ENCODE data around the gene POU3F2. TPM values are rescaled to one million over a fixed set of nuclear protein-coding genes. Genes with fewer than 3 reads are reported as not detected.

Gene POU3F2
- total and polyA plus RNA-seq, 2 donors (not counting 1 experiment from before 2014, with no cell fraction given) = not detected

GRCh38 chr6:98794307-98794842, 40.0 kb upstream of the POU3F2 start:
- TF ChIP-seq EZH2 (IDR thresholded peaks at IDR 0.05; ENCODE audit: low read length, missing control alignments) = no peak
- TF ChIP-seq CTCF (conservative IDR thresholded peaks at IDR 0.05 in 1 of 2, IDR thresholded peaks at IDR 0.05 in 1 of 2; ENCODE audit: low read depth in 1 of 2, low read length in 2 of 2) = no peak
- H4K20me1 ChIP-seq (ENCODE audit: control insufficient read depth, extremely low read depth, insufficient read depth, low read length) = no peaks in the 10 kb centered on the region
- H3K9me3 ChIP-seq (ENCODE audit: control insufficient read depth, insufficient read depth, low read depth, low read length) = no peaks in the 10 kb centered on the region
- H2AFZ ChIP-seq (ENCODE audit: low read length) = no peak overlapping the region
- no peak overlapping the region for H3K4me2 ChIP-seq (ENCODE audit: extremely low read depth, insufficient read depth, low read length)
- DNase-seq (ENCODE audit: low read depth in 2 of 2) = no peak
- no peaks in the 10 kb centered on the region for H3K27me3 ChIP-seq (ENCODE audit: control insufficient read depth, insufficient read depth, low read length)
- no peak overlapping the region for H3K9ac ChIP-seq (ENCODE audit: insufficient read depth, low read length)
- H3K27ac ChIP-seq (ENCODE audit: insufficient read depth, low read length) = no peak overlapping the region
- no peaks in the 10 kb centered on the region for H3K4me1 ChIP-seq (ENCODE audit: control insufficient read depth, extremely low read depth, insufficient read depth, low read length)
- H3K4me3 ChIP-seq (replicated peaks in 1 of 4; ENCODE audit: control extremely low read depth in 1 of 4, insufficient read depth in 1 of 4, low read depth in 3 of 4, low read length in 4 of 4) = no peak overlapping the region
- no peaks in the 10 kb centered on the region for H3K36me3 ChIP-seq (ENCODE audit: control insufficient read depth, insufficient read depth, low read length)
- H3K79me2 ChIP-seq (ENCODE audit: control insufficient read depth, insufficient read depth, low read length) = no peaks in the 10 kb centered on the region

- Histone ChIP-seq H3K27me3 (ENCODE audit: control insufficient read depth, insufficient read depth, low read length) (no peaks in the 10 kb centered on the region), H3K79me2 (ENCODE audit: control insufficient read depth, insufficient read depth, low read length) (no peaks in the 10 kb centered on the region), H3K4me2 (ENCODE audit: extremely low read depth, insufficient read depth, low read length) (no peak overlapping the region), H3K4me3 (replicated peaks in 1 of 4; ENCODE audit: control extremely low read depth in 1 of 4, insufficient read depth in 1 of 4, low read depth in 3 of 4, low read length in 4 of 4) (no peak overlapping the region), H3K36me3 (ENCODE audit: control insufficient read depth, insufficient read depth, low read length) (no peaks in the 10 kb centered on the region), H3K9me3 (ENCODE audit: control insufficient read depth, insufficient read depth, low read depth, low read length) (no peaks in the 10 kb centered on the region), H3K9ac (ENCODE audit: insufficient read depth, low read length) (no peak overlapping the region), H3K4me1 (ENCODE audit: control insufficient read depth, extremely low read depth, insufficient read depth, low read length) (no peaks in the 10 kb centered on the region), H2AFZ (ENCODE audit: low read length) (no peak overlapping the region), H3K27ac (ENCODE audit: insufficient read depth, low read length) (no peak overlapping the region), H4K20me1 (ENCODE audit: control insufficient read depth, extremely low read depth, insufficient read depth, low read length) (no peaks in the 10 kb centered on the region)
- no peak for DNase-seq (ENCODE audit: low read depth in 2 of 2)
- TF ChIP-seq CTCF (conservative IDR thresholded peaks at IDR 0.05 in 1 of 2, IDR thresholded peaks at IDR 0.05 in 1 of 2; ENCODE audit: low read depth in 1 of 2, low read length in 2 of 2) = no peak
These were observed 37.0 kb upstream of the POU3F2 start for GRCh38 chr6:98797217-98797994.

DNA sequence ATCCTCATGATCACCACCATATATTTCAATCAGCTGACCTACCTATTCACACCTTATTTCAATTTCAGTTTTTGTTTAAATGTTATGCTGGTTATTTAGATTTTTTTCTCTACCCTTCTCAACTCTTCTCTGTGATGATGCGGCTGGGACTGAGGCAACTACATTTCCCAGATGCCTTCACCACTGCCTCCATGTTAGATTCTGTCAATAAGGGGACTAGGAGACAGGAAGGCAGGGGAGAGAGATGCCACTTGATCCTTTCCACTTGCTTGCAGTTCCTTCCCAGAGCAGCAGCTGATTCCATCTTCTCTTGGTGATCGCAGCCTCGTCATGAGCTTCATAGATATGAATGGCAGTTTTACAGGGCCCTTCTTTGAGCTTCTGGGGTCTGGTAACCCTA, 33.5 kb upstream of the POU3F2 start:
- no peak for DNase-seq (ENCODE audit: low read depth in 2 of 2)
- Histone ChIP-seq H3K27ac (ENCODE audit: insufficient read depth, low read length) (no peak overlapping the region), H3K4me3 (replicated peaks in 1 of 4; ENCODE audit: control extremely low read depth in 1 of 4, insufficient read depth in 1 of 4, low read depth in 3 of 4, low read length in 4 of 4) (no peak overlapping the region), H3K4me2 (ENCODE audit: extremely low read depth, insufficient read depth, low read length) (no peak overlapping the region), H3K4me1 (ENCODE audit: control insufficient read depth, extremely low read depth, insufficient read depth, low read length) (no peaks in the 10 kb centered on the region), H4K20me1 (ENCODE audit: control insufficient read depth, extremely low read depth, insufficient read depth, low read length) (no peaks in the 10 kb centered on the region), H3K36me3 (ENCODE audit: control insufficient read depth, insufficient read depth, low read length) (no peaks in the 10 kb centered on the region), H3K79me2 (ENCODE audit: control insufficient read depth, insufficient read depth, low read length) (no peaks in the 10 kb centered on the region), H3K9ac (ENCODE audit: insufficient read depth, low read length) (no peak overlapping the region), H2AFZ (ENCODE audit: low read length) (no peak overlapping the region), H3K27me3 (ENCODE audit: control insufficient read depth, insufficient read depth, low read length) (no peaks in the 10 kb centered on the region), H3K9me3 (ENCODE audit: control insufficient read depth, insufficient read depth, low read depth, low read length) (no peaks in the 10 kb centered on the region)
- TF ChIP-seq CTCF (conservative IDR thresholded peaks at IDR 0.05 in 1 of 2, IDR thresholded peaks at IDR 0.05 in 1 of 2; ENCODE audit: low read depth in 1 of 2, low read length in 2 of 2) = no peak
- no peak for TF ChIP-seq EZH2 (IDR thresholded peaks at IDR 0.05; ENCODE audit: low read length, missing control alignments)

Data from fibroblast of lung (primary cell).